Right cardiac atrium (tissue), 5 donors: ENCODE results near the gene OPN1MW2. TPM values are rescaled to one million over a fixed set of nuclear protein-coding genes. Genes with fewer than 3 reads are reported as not detected.
A peak's percentile ranks its signal among the peaks of the same experiment; 100 is the strongest.
"Not testable (repeated sequence)": the region's sequence is repeated elsewhere in the genome, so short reads cannot be mapped to it uniquely, and the experiment has no call there.

Experiments used
- ATAC-seq, 2 donors: fragments of 200-7000 bp; cut with Tn5 transposase; one replicate each; pipeline versions ENCODE4 v1.8.0 to v1.9.1; 2020; ENCODE audit warnings: moderate library complexity in 2 of 2, mild to moderate bottlenecking in 1 of 2
- DNase-seq, 3 donors: peaks; one replicate each; pipeline ENCODE4 v3.0.0-alpha.2; 2020
- H3K27ac ChIP-seq: one replicate; pipeline ENCODE4 v1.5.1; 2013; ENCODE audit warnings: mild to moderate bottlenecking, low read length, control low read depth, moderate library complexity
- H3K27me3 ChIP-seq: one replicate; pipeline ENCODE4 v1.6.1; 2013; ENCODE audit not compliant: control insufficient read depth, insufficient read depth
- H3K4me1 ChIP-seq: one replicate; pipeline ENCODE4 v1.6.1; 2013; ENCODE audit warnings: low read length; ENCODE audit not compliant: control insufficient read depth, insufficient read depth
- H3K4me3 ChIP-seq: one replicate; pipeline ENCODE4 v1.5.1; 2013; ENCODE audit warnings: low read length, control low read depth
- H3K9me3 ChIP-seq: one replicate; pipeline ENCODE4 v1.6.1; 2013; ENCODE audit warnings: low read length; ENCODE audit not compliant: control insufficient read depth
- WGBS: extraction: QIAGEN DNeasy Blood & Tissue Kit; methylation state at CpG from one replicate; pipeline ENCODE4 v1.1.7; 2013; 5-methylcytosine and 5-hydroxymethylcytosine counted together
- intact Hi-C, 4 donors: fragments of 100-400 bp; cut with DNase I; formaldehyde crosslinking; loops; one replicate each; pipeline versions ENCODE4 v1.11.0 to v1.14.0; 2022 to 2023
- polyA plus RNA-seq: library from polyadenylated mRNA; stranded (reverse); fragments of 200-250 nt; gene quantifications from one replicate; pipeline ENCODE4 v1.2.3, GENCODE V29; 2013
- total RNA-seq, 4 donors: library from RNA; stranded (reverse); fragmentation: NEBNext Ultra II Directional; extraction: Animal tissue kit (Norgen Biotek cat#: 25700); gene quantifications; one replicate each; pipeline ENCODE4 v1.2.1, GENCODE V29; 2021
- donor health status: healthy with polysubstance abuse.
- donor health status: DM: no; HTN: yes; CAD: no.
- donor health status: DM: no; HTN: no; CAD: no.
- donor health status: DM: no; HTN: yes; CAD: no; lungs with severe emphysema.
- donor health status: DM: yes; HTN: yes; CAD: no.

The OPN1MW2 gene
- total and polyA plus RNA-seq, 5 donors: not detected

DNA sequence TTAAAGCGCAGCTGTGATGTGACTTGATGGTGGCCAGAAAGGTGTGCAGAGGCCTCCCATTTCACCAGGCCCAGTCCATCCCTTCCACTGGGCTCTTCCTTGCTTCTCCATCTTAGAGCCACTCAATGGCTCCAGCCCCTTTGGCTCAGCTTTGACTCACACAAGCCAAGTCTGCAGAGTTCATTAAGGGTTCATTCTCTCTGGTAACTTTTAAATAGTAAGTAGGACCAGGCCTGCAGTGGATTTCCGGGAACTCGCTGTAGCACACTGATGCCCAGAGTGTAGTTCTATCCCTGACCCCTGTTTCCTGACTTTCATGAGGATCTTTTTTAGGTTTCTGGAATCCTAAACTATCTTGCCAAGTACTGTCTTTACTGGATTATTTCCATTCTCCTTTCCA lies 49.7 kb downstream of the OPN1MW2 start:
- DNase-seq, H3K9me3 ChIP-seq, H3K27me3 ChIP-seq, H3K4me3 ChIP-seq, intact Hi-C loops, H3K4me1 ChIP-seq, H3K27ac ChIP-seq: not testable (repeated sequence)
- WGBS: no CpG with 5 or more reads among the region's 3 CpGs
- ATAC-seq: peak; percentile 74 to 84

Other genes with a start within 250 kb of the OPN1MW2 start
- 10 to 100 TPM; 26.9 to 41.4 (median 32.9) TPM for gene HCFC1, start 247.9 kb upstream of the OPN1MW2 start, total RNA-seq
- gene HCFC1, start 247.9 kb upstream of the OPN1MW2 start, polyA plus RNA-seq: 17.3 TPM
- 10 to 100 TPM in 2 of 4 donors, 1 to 10 TPM in 2; 7.6 to 11.9 (median 10.4) TPM for gene TMEM187, start 247.0 kb upstream of the OPN1MW2 start, total RNA-seq
- 6.8 TPM for gene TMEM187, start 247.0 kb upstream of the OPN1MW2 start, polyA plus RNA-seq
- gene IRAK1, start 199.9 kb upstream of the OPN1MW2 start, total RNA-seq: 10 to 100 TPM; 33.2 to 53.2 (median 43.0) TPM
- 28.2 TPM for gene IRAK1, start 199.9 kb upstream of the OPN1MW2 start, polyA plus RNA-seq
- 10 to 100 TPM; 41.2 to 50.2 (median 45.2) TPM for gene MECP2, start 122.0 kb upstream of the OPN1MW2 start, total RNA-seq
- 34.9 TPM for gene MECP2, start 122.0 kb upstream of the OPN1MW2 start, polyA plus RNA-seq
- gene OPN1LW, start 75.5 kb upstream of the OPN1MW2 start, total RNA-seq: not detected
- not detected for gene OPN1LW, start 75.5 kb upstream of the OPN1MW2 start, polyA plus RNA-seq
- not detected for gene OPN1MW, start 37.2 kb upstream of the OPN1MW2 start, total RNA-seq
- gene OPN1MW, start 37.2 kb upstream of the OPN1MW2 start, polyA plus RNA-seq: not detected
- gene OPN1MW3, start 37.8 kb downstream of the OPN1MW2 start, total RNA-seq: not detected
- gene OPN1MW3, start 37.8 kb downstream of the OPN1MW2 start, polyA plus RNA-seq: not detected
- not detected for gene TEX28, start 75.4 kb downstream of the OPN1MW2 start, total RNA-seq
- not detected for gene TEX28, start 75.4 kb downstream of the OPN1MW2 start, polyA plus RNA-seq
- 10 to 100 TPM in 1 of 4 donors, 1 to 10 TPM in 3; 5.5 to 11.9 (median 9.1) TPM for gene TKTL1, start 76.0 kb downstream of the OPN1MW2 start, total RNA-seq
- 6.0 TPM for gene TKTL1, start 76.0 kb downstream of the OPN1MW2 start, polyA plus RNA-seq
- 100 to 1,000 TPM; 262 to 363 (median 298) TPM for gene FLNA, start 154.9 kb downstream of the OPN1MW2 start, total RNA-seq
- 271 TPM for gene FLNA, start 154.9 kb downstream of the OPN1MW2 start, polyA plus RNA-seq
- gene EMD, start 159.5 kb downstream of the OPN1MW2 start, total RNA-seq: 10 to 100 TPM; 58.5 to 72.9 (median 60.0) TPM
- gene EMD, start 159.5 kb downstream of the OPN1MW2 start, polyA plus RNA-seq: 86.1 TPM
- 1,000 to 10,000 TPM; 2,034 to 2,544 (median 2,211) TPM for gene RPL10, start 178.6 kb downstream of the OPN1MW2 start, total RNA-seq
- 2,857 TPM for gene RPL10, start 178.6 kb downstream of the OPN1MW2 start, polyA plus RNA-seq
- 10 to 100 TPM; 47.3 to 52.6 (median 51.2) TPM for gene DNASE1L1, start 189.5 kb downstream of the OPN1MW2 start, total RNA-seq
- gene DNASE1L1, start 189.5 kb downstream of the OPN1MW2 start, polyA plus RNA-seq: 60.5 TPM
- 10 to 100 TPM; 38.0 to 45.0 (median 39.0) TPM for gene TAFAZZIN, start 191.8 kb downstream of the OPN1MW2 start, total RNA-seq
- gene TAFAZZIN, start 191.8 kb downstream of the OPN1MW2 start, polyA plus RNA-seq: 43.9 TPM
- 10 to 100 TPM; 73.7 to 83.8 (median 77.4) TPM for gene ATP6AP1, start 208.9 kb downstream of the OPN1MW2 start, total RNA-seq
- 63.1 TPM for gene ATP6AP1, start 208.9 kb downstream of the OPN1MW2 start, polyA plus RNA-seq
- 10 to 100 TPM; 82.7 to 99.3 (median 96.9) TPM for gene GDI1, start 217.4 kb downstream of the OPN1MW2 start, total RNA-seq
- 102 TPM for gene GDI1, start 217.4 kb downstream of the OPN1MW2 start, polyA plus RNA-seq
- 10 to 100 TPM; 48.6 to 54.0 (median 53.0) TPM for gene FAM50A, start 224.4 kb downstream of the OPN1MW2 start, total RNA-seq
- gene FAM50A, start 224.4 kb downstream of the OPN1MW2 start, polyA plus RNA-seq: 88.7 TPM
- 10 to 100 TPM; 26.5 to 34.0 (median 29.6) TPM for gene PLXNA3, start 238.5 kb downstream of the OPN1MW2 start, total RNA-seq
- gene PLXNA3, start 238.5 kb downstream of the OPN1MW2 start, polyA plus RNA-seq: 12.2 TPM